OCI-LY3 (cell line): ENCODE results near the gene GSE1.

Experiments used
- H2AFZ ChIP-seq: fragments of 200-600, 300-600 bp; shearing (Covaris generic); 2 replicates; pipeline ENCODE4 v1.6.0; 2014; ENCODE audit warnings: antibody characterized with exemption, low read depth, low read length
- H3K27ac ChIP-seq: fragments of 200-600, 300-600 bp; sonication (generic); 2 replicates; pipeline ENCODE4 v1.5.1; 2014; ENCODE audit warnings: mild to moderate bottlenecking, low read length, moderate library complexity, mixed read lengths
- H3K27me3 ChIP-seq: fragments of 200-600, 300-600 bp; sonication (generic); 2 replicates; pipeline ENCODE4 v1.6.1; 2014; ENCODE audit warnings: low read depth, low read length, mixed read lengths
- H3K36me3 ChIP-seq: fragments of 200-600, 300-600 bp; sonication (generic); replicated peaks from 2 replicates; pipeline ENCODE3; 2014; ENCODE audit warnings: low read depth, low read length, mixed read lengths
- H3K4me1 ChIP-seq: fragments of 300-600, 200-600 bp; sonication (generic); 2 replicates; pipeline ENCODE4 v1.6.1; 2014; ENCODE audit warnings: low read length, mixed read lengths
- H3K4me2 ChIP-seq: fragments of 200-600, 300-600 bp; sonication (generic); 2 replicates; pipeline ENCODE4 v1.6.1; 2014; ENCODE audit warnings: low read length, mixed read lengths
- H3K4me3 ChIP-seq: fragments of 300-600, 200-600 bp; sonication (generic); 2 replicates; pipeline ENCODE4 v1.5.1; 2014; ENCODE audit warnings: antibody characterized with exemption, mild to moderate bottlenecking, low read length, moderate library complexity
- H3K79me2 ChIP-seq: fragments of 300-600, 200-600 bp; shearing (Covaris generic); 2 replicates; pipeline ENCODE4 v1.6.1; 2014; ENCODE audit warnings: mild to moderate bottlenecking, low read length, mixed read lengths
- H3K9ac ChIP-seq: fragments of 300-600, 200-600 bp; shearing (Covaris generic); 2 replicates; pipeline ENCODE4 v1.6.0; 2014; ENCODE audit warnings: mild to moderate bottlenecking, low read length, moderate library complexity
- H3K9me3 ChIP-seq: fragments of 200-600, 300-600 bp; shearing (Covaris generic); 2 replicates; pipeline ENCODE4 v1.6.1; 2014; ENCODE audit warnings: low read length, mixed read lengths; ENCODE audit not compliant: insufficient read depth
- H4K20me1 ChIP-seq: fragments of 200-600, 300-600 bp; sonication (generic); 2 replicates; pipeline ENCODE4 v1.6.1; 2016; ENCODE audit warnings: low read length, mixed read lengths; ENCODE audit not compliant: insufficient read depth
- EZH2phosphoT487 ChIP-seq: fragments of 200-600 bp; shearing (Covaris generic); IDR thresholded peaks from 2 replicates; pipeline ENCODE4 v1.6.1; 2018; ENCODE audit warnings: antibody characterized with exemption, mixed run types, low read depth
- TF ChIP-seq, protein P1 (sequence below): fragments of 200-600, 300-600 bp; sonication (generic); IDR thresholded peaks from 2 replicates; pipeline ENCODE4 v1.5.1; 2014; ENCODE audit warnings: antibody characterized with exemption, low read length, low read depth

GSE1 gene

DNA sequence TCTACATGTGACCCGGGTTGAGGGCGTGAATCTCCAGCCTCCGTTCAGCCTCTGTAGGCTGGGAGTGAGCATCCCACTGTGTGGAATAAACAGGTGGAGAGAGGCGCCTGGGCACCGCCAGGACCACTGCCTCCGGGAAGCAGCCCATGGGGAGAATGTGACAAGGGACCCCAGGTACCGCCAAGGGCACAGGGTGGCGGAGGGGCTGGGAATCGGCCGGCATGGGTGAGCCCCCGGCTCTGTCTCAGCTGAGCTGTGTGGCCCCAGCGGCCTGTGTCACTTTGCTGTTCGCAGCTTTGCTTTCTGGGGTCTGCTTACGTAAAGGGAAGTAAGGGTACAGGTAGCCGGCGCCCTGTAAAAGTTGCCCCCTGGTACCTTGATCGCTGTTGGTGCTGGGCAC is 11.5 kb downstream of the GSE1 start:
- TF ChIP-seq, protein P1, sequence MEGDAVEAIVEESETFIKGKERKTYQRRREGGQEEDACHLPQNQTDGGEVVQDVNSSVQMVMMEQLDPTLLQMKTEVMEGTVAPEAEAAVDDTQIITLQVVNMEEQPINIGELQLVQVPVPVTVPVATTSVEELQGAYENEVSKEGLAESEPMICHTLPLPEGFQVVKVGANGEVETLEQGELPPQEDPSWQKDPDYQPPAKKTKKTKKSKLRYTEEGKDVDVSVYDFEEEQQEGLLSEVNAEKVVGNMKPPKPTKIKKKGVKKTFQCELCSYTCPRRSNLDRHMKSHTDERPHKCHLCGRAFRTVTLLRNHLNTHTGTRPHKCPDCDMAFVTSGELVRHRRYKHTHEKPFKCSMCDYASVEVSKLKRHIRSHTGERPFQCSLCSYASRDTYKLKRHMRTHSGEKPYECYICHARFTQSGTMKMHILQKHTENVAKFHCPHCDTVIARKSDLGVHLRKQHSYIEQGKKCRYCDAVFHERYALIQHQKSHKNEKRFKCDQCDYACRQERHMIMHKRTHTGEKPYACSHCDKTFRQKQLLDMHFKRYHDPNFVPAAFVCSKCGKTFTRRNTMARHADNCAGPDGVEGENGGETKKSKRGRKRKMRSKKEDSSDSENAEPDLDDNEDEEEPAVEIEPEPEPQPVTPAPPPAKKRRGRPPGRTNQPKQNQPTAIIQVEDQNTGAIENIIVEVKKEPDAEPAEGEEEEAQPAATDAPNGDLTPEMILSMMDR, result no peak
- TF ChIP-seq EZH2phosphoT487, result no peak
- Histone ChIP-seq H3K36me3 (peaks cover 9% of the 10 kb centered on the region), H3K4me2 (no peak overlapping the region), H3K79me2 (peaks cover 71% of the 10 kb centered on the region), H3K9me3 (peaks cover 2% of the 10 kb centered on the region; the same call in 1 of the 2 replicates), H4K20me1 (peaks cover 96% of the 10 kb centered on the region), H3K4me1 (no peaks in the 10 kb centered on the region), H3K27me3 (no peaks in the 10 kb centered on the region), H3K9ac (no peak overlapping the region), H3K27ac (no peak overlapping the region), H3K4me3 (no peak overlapping the region), H2AFZ (no peak overlapping the region)

DNA sequence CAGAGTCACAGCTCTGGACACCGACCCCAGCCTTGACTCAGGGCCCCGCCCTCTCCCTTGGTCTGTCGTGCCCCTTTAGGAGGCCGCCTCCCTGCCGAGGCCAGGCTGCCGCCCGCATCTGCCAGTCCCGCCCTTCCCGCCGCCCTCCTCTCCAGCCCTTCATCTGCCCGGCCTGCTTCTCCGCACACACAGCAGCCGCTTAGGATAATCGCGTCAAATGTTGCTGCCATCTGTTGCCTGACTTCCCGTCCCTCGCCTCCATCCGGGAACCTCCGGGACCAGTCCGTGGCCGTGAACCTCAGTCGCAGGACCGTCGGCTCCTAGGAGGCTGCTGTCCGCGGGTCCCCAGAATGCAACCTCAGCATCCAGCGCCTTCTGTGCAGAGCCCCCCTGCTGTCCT is 11.9 kb downstream of the GSE1 start:
- no peak overlapping the region for H3K27ac ChIP-seq
- H4K20me1 ChIP-seq, result peaks cover 95% of the 10 kb centered on the region
- no peaks in the 10 kb centered on the region for H3K27me3 ChIP-seq
- H2AFZ ChIP-seq, result no peak overlapping the region
- H3K79me2 ChIP-seq, result peaks cover 73% of the 10 kb centered on the region
- H3K9me3 ChIP-seq, result peaks cover 6% of the 10 kb centered on the region; the same call in 1 of the 2 replicates
- H3K4me2 ChIP-seq, result no peak overlapping the region
- TF ChIP-seq, protein P1, result no peak
- no peak for TF ChIP-seq EZH2phosphoT487
- H3K4me3 ChIP-seq, result no peak overlapping the region
- H3K36me3 ChIP-seq, result peaks cover 12% of the 10 kb centered on the region
- H3K9ac ChIP-seq, result no peak overlapping the region
- no peaks in the 10 kb centered on the region for H3K4me1 ChIP-seq

DNA sequence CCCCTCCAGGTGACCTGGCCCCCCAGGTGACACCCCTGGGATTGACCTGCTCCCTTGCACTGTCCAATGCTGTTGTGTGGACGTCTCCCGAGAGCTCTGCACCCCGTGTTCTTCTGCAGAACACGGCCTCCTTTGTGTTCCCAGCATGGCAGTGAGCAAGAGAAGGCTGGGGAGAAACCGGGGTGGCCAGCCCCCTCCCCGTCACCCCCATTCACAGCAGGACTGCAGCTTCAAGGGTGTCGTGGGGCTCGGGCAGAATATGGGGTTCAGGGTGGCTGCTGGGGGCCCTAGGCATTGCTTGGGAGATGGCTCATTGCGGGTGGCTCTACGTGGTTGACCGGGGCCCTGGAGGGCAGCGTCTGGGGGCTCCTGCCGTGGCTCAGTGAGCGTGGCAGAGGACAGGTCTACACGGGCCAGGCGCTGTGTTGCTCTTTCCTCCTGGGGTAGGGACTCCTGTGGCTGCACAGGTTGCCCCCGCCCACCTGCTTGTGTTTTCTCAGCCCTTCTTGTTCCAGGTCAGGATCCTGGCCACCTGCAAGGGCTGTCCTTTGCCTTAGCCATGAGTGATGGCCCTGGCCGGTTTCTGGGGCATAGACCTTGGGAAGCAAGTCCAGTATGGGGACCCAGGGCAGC is 12.5 kb downstream of the GSE1 start:
- Histone ChIP-seq H2AFZ (no peak overlapping the region), H3K4me3 (no peak overlapping the region), H3K79me2 (peaks cover 74% of the 10 kb centered on the region), H3K4me2 (no peak overlapping the region), H3K27me3 (no peaks in the 10 kb centered on the region), H4K20me1 (peaks cover 95% of the 10 kb centered on the region), H3K27ac (no peak overlapping the region), H3K9ac (no peak overlapping the region), H3K4me1 (no peaks in the 10 kb centered on the region), H3K36me3 (peaks cover 14% of the 10 kb centered on the region), H3K9me3 (peaks cover 8% of the 10 kb centered on the region; the same call in 1 of the 2 replicates)
- TF ChIP-seq, protein P1, result no peak

DNA sequence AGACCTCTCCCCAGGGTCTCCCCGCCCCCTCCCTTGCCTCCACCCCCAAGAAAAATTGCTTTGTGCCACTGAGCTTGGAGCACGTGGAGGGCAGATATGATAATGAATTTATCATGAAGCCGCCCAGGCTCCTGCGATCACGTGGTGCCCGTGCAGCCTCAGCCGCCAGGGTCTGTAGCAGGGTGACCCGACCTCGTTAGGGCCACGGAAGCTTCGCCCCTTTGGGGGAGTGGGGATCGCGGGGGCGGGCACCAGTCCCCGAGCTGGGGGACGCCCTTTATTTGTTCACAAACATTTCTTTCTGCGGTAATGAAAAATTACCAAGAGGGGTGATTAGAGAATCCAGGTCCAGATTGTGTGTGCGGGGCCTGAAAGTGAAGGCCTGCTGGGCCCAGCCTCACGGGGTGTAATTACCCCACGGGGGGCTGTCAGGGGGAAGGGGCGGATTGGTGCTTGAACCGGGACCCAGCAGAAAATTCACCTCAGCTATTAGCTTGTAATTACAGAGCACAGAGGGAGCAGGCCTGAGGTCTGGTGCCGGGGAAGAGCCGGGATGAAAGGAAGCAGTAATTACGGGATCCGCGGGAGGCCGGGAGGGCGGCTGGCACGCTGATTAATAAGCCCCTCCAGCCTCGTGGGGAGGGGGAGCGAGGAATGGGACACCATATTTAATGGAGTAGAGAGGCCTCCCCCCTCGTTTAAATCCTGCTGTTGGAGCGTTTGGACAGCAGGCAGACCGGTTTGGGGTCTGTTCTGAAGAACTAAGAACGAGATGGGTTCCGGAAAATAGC is 13.3 kb downstream of the GSE1 start:
- H3K4me2 ChIP-seq, result no peak overlapping the region

More for the DNA sequence above, 13.3 kb downstream of the GSE1 start:
- peaks cover 14% of the 10 kb centered on the region for H3K36me3 ChIP-seq
- H3K4me3 ChIP-seq, result no peak overlapping the region
- no peak for TF ChIP-seq EZH2phosphoT487
- TF ChIP-seq, protein P1, result no peak
- peaks cover 69% of the 10 kb centered on the region for H3K79me2 ChIP-seq
- H3K27me3 ChIP-seq, result no peaks in the 10 kb centered on the region
- no peak overlapping the region for H3K9ac ChIP-seq
- no peak overlapping the region for H2AFZ ChIP-seq
- H3K4me1 ChIP-seq, result no peaks in the 10 kb centered on the region
- peaks cover 95% of the 10 kb centered on the region for H4K20me1 ChIP-seq
- H3K9me3 ChIP-seq, result peaks cover 8% of the 10 kb centered on the region; the same call in 1 of the 2 replicates
- H3K27ac ChIP-seq, result no peak overlapping the region
